Liver (tissue), 9 donors: ENCODE results near the gene ASTN1. TPM values are rescaled to one million over a fixed set of nuclear protein-coding genes. Genes with fewer than 3 reads are reported as not detected.

Experiments
- DNase-seq: peaks from one replicate; pipeline ENCODE4 v3.0.0-alpha.2; 2017; ENCODE audit warnings: low spot score
- H3K27ac ChIP-seq, 2 donors: one replicate each; pipeline ENCODE4 v1.7.0; 2013; ENCODE audit warnings: inconsistent platforms in 2 of 2, low read length in 2 of 2, control low read depth in 1 of 2, low read depth in 1 of 2, mild to moderate bottlenecking in 1 of 2
- H3K27me3 ChIP-seq, 4 donors: one replicate each; pipeline versions ENCODE4 v1.6.1 to v1.7.0; 2013; ENCODE audit warnings: low read length in 3 of 4, inconsistent platforms in 1 of 4, mild to moderate bottlenecking in 1 of 4, moderate library complexity in 1 of 4; ENCODE audit not compliant: control insufficient read depth in 4 of 4, insufficient read depth in 4 of 4
- H3K36me3 ChIP-seq, 4 donors: one replicate each; pipeline versions ENCODE4 v1.6.1 to v1.7.0; 2013; ENCODE audit warnings: low read length in 3 of 4, mild to moderate bottlenecking in 3 of 4, low read depth in 1 of 4, moderate library complexity in 1 of 4; ENCODE audit not compliant: control insufficient read depth in 4 of 4, insufficient read depth in 3 of 4
- H3K4me1 ChIP-seq, 4 donors: one replicate each; pipeline versions ENCODE4 v1.6.1 to v1.7.0; 2013; ENCODE audit warnings: low read length in 3 of 4, mild to moderate bottlenecking in 3 of 4, moderate library complexity in 1 of 4; ENCODE audit not compliant: control insufficient read depth in 4 of 4, insufficient read depth in 4 of 4
- H3K4me3 ChIP-seq, 3 donors: one replicate each; pipeline versions ENCODE4 v1.6.1 to v1.7.0; 2013; ENCODE audit warnings: low read length in 3 of 3, control low read depth in 1 of 3, low read depth in 1 of 3, mild to moderate bottlenecking in 1 of 3
- H3K9ac ChIP-seq, 2 donors: one replicate each; pipeline ENCODE4 v1.7.0; 2013; ENCODE audit warnings: low read length in 2 of 2, mild to moderate bottlenecking in 2 of 2, moderate library complexity in 2 of 2, control low read depth in 1 of 2, low read depth in 1 of 2
- H3K9me3 ChIP-seq, 4 donors: one replicate each; pipeline versions ENCODE4 v1.6.1 to v1.7.0; 2013; ENCODE audit warnings: low read length in 3 of 4; ENCODE audit not compliant: control insufficient read depth in 4 of 4
- ATF3 ChIP-seq: IDR thresholded peaks from 2 replicates; pipeline ENCODE4 v1.6.1; 2016; ENCODE audit warnings: antibody characterized with exemption
- CTCF ChIP-seq: fragments of 150-350 bp; IDR thresholded peaks from 2 replicates; pipeline ENCODE4 v1.5.1; 2017; ENCODE audit warnings: improper control_type of control experiment, low read depth, low read length; ENCODE audit not compliant: missing input control
- FOXA1 ChIP-seq: IDR thresholded peaks from 2 replicates; pipeline ENCODE4 v1.6.1; 2016; ENCODE audit warnings: antibody characterized with exemption
- FOXA2 ChIP-seq: IDR thresholded peaks from 2 replicates; pipeline ENCODE4 v1.6.1; 2016; ENCODE audit warnings: antibody characterized with exemption
- GABPA ChIP-seq, 2 donors: IDR thresholded peaks in 1 of 2; conservative IDR thresholded peaks in 1 of 2; 2 replicates each; pipeline ENCODE4 v1.6.1; 2016; ENCODE audit warnings: antibody characterized with exemption in 2 of 2, mild to moderate bottlenecking in 1 of 2, moderate library complexity in 1 of 2
- HNF4A ChIP-seq, 2 donors: conservative IDR thresholded peaks; 2 replicates each; pipeline ENCODE4 v1.6.1; 2016; ENCODE audit warnings: antibody characterized with exemption in 2 of 2, mild to moderate bottlenecking in 2 of 2
- HNF4G ChIP-seq: IDR thresholded peaks from 2 replicates; pipeline ENCODE4 v1.6.1; 2016; ENCODE audit warnings: antibody characterized with exemption
- JUND ChIP-seq, 2 donors: IDR thresholded peaks; 2 replicates each; pipeline ENCODE4 v1.6.1; 2016; ENCODE audit warnings: antibody characterized with exemption in 2 of 2
- MAX ChIP-seq: IDR thresholded peaks from 2 replicates; pipeline ENCODE4 v1.6.1; 2016; ENCODE audit warnings: antibody characterized with exemption
- NR2F2 ChIP-seq: IDR thresholded peaks from 2 replicates; pipeline ENCODE4 v1.6.1; 2016; ENCODE audit warnings: antibody characterized with exemption
- RAD21 ChIP-seq, 2 donors: IDR thresholded peaks; 2 replicates each; pipeline ENCODE4 v1.6.1; 2016; ENCODE audit warnings: antibody characterized with exemption in 2 of 2, mild to moderate bottlenecking in 2 of 2
- SP1 ChIP-seq: IDR thresholded peaks from 2 replicates; pipeline ENCODE4 v1.6.1; 2018; ENCODE audit warnings: antibody characterized with exemption, mild to moderate bottlenecking
- TAF1 ChIP-seq: conservative IDR thresholded peaks from 2 replicates; pipeline ENCODE4 v1.6.1; 2016; ENCODE audit warnings: antibody characterized with exemption, mild to moderate bottlenecking
- YY1 ChIP-seq: IDR thresholded peaks from 2 replicates; pipeline ENCODE4 v1.6.1; 2016; ENCODE audit warnings: antibody characterized with exemption, mild to moderate bottlenecking
- ZBTB33 ChIP-seq: IDR thresholded peaks from 2 replicates; pipeline ENCODE4 v1.6.1; 2016; ENCODE audit warnings: antibody characterized with exemption
- WGBS: extraction: QIAGEN DNeasy Blood & Tissue Kit; methylation state at CpG from one replicate; pipeline ENCODE4 v1.1.7; 2013; 5-methylcytosine and 5-hydroxymethylcytosine counted together
- polyA plus RNA-seq, 2 donors: library from polyadenylated mRNA; stranded (reverse) in 1 of 2; unstranded in 1 of 2; fragments of 200-250 nt in 1 of 2; fragments of >200 nt in 1 of 2; fragmentation: Nextera tagmentation in 1 of 2; extraction: Ambion mirVana in 1 of 2; gene quantifications; one replicate each; pipeline versions ENCODE4 v1.2.1 to v1.2.3, GENCODE V29; 2013 to 2015
- total RNA-seq, 2 donors: library from RNA; depleted of rRNA; stranded (reverse); fragments of >200 nt; gene quantifications; one replicate each; pipeline ENCODE4 v1.2.3, GENCODE V29; 2014
- TF ChIP-seq, protein P1 (sequence below): IDR thresholded peaks from 2 replicates; pipeline ENCODE4 v1.6.1; 2016; ENCODE audit warnings: antibody characterized with exemption, mild to moderate bottlenecking
- donor health status: healthy.
- donor health status: healthy.
- donor health status: healthy.
- donor health status: healthy.
- donor health status: healthy.

Gene ASTN1
- total and polyA plus RNA-seq, 4 donors: 0.10 to 0.28 (median 0.18) TPM

GRCh38 chr1:177128665-177129281, 35.7 kb downstream of the ASTN1 start:
- TF ChIP-seq, protein P1, sequence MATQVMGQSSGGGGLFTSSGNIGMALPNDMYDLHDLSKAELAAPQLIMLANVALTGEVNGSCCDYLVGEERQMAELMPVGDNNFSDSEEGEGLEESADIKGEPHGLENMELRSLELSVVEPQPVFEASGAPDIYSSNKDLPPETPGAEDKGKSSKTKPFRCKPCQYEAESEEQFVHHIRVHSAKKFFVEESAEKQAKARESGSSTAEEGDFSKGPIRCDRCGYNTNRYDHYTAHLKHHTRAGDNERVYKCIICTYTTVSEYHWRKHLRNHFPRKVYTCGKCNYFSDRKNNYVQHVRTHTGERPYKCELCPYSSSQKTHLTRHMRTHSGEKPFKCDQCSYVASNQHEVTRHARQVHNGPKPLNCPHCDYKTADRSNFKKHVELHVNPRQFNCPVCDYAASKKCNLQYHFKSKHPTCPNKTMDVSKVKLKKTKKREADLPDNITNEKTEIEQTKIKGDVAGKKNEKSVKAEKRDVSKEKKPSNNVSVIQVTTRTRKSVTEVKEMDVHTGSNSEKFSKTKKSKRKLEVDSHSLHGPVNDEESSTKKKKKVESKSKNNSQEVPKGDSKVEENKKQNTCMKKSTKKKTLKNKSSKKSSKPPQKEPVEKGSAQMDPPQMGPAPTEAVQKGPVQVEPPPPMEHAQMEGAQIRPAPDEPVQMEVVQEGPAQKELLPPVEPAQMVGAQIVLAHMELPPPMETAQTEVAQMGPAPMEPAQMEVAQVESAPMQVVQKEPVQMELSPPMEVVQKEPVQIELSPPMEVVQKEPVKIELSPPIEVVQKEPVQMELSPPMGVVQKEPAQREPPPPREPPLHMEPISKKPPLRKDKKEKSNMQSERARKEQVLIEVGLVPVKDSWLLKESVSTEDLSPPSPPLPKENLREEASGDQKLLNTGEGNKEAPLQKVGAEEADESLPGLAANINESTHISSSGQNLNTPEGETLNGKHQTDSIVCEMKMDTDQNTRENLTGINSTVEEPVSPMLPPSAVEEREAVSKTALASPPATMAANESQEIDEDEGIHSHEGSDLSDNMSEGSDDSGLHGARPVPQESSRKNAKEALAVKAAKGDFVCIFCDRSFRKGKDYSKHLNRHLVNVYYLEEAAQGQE: no peak
- TF ChIP-seq ZBTB33: no peak
- no peak for TF ChIP-seq SP1
- no peak for TF ChIP-seq FOXA1
- no peak for TF ChIP-seq HNF4G
- no peak for TF ChIP-seq CTCF
- no peak for TF ChIP-seq HNF4A (conservative IDR thresholded peaks at IDR 0.05)
- TF ChIP-seq NR2F2: no peak
- no peak for TF ChIP-seq GABPA (IDR thresholded peaks at IDR 0.05 in 1 of 2, conservative IDR thresholded peaks at IDR 0.05 in 1 of 2)
- no peak for TF ChIP-seq ATF3
- no peak for TF ChIP-seq RAD21 (IDR thresholded peaks at IDR 0.05)
- TF ChIP-seq JUND (IDR thresholded peaks at IDR 0.05): no peak
- TF ChIP-seq FOXA2: no peak
- no peak for TF ChIP-seq TAF1
- no peak for DNase-seq
- Histone ChIP-seq H3K36me3 (no peaks in the 10 kb centered on the region), H3K4me3 (no peak overlapping the region), H3K27me3 (peaks cover 0 to 3% (median 0%) of the 10 kb centered on the region in 4 donors), H3K4me1 (no peaks in the 10 kb centered on the region), H3K27ac (no peak overlapping the region), H3K9me3 (no peaks in the 10 kb centered on the region), H3K9ac (no peak overlapping the region)
- WGBS: 82% methylated on average over 4 of the region's 4 CpGs

DNA sequence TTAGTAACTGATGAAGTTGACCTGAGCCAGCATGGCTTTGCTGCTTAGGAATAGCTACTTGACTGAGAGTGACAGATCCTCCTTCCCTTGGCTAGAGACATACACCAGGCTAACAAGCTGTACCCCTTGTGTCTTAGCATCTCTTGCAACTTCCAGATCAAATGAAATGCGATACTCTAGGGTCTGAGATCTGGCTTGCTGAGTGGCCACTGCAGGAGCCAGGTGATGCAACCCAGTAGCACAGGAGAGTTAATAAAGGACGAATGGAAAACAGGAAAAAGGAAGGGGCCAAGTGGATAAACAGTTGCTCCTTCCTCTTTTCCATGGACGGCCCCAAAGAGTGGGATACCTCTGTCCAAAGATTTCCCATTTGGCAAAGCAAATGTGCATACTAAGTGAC, 38.2 kb downstream of the ASTN1 start:
- Histone ChIP-seq H3K36me3 (no peaks in the 10 kb centered on the region), H3K9ac (no peak overlapping the region), H3K9me3 (no peaks in the 10 kb centered on the region), H3K4me1 (no peaks in the 10 kb centered on the region), H3K27me3 (peaks cover 0 to 3% (median 0%) of the 10 kb centered on the region in 4 donors), H3K27ac (no peak overlapping the region), H3K4me3 (no peak overlapping the region)
- DNase-seq: no peak
- WGBS: 45% methylated on average over 3 of the region's 3 CpGs
- TF ChIP-seq FOXA1: no peak
- TF ChIP-seq JUND (IDR thresholded peaks at IDR 0.05): no peak
- TF ChIP-seq SP1: no peak
- TF ChIP-seq ZBTB33: no peak
- no peak for TF ChIP-seq YY1
- TF ChIP-seq, protein P1: no peak
- TF ChIP-seq NR2F2: no peak
- TF ChIP-seq MAX: no peak
- no peak for TF ChIP-seq FOXA2
- no peak for TF ChIP-seq GABPA (IDR thresholded peaks at IDR 0.05 in 1 of 2, conservative IDR thresholded peaks at IDR 0.05 in 1 of 2)
- TF ChIP-seq HNF4G: no peak
